Umbilical cord (tissue), 2 donors: ENCODE data around the gene C2orf78. TPM values are rescaled to one million over a fixed set of nuclear protein-coding genes. Genes with fewer than 3 reads are reported as not detected.
"Not testable (repeated sequence)": the region's sequence is repeated elsewhere in the genome, so short reads cannot be mapped to it uniquely, and the experiment has no call there.

ENCODE experiments used
- DNase-seq: peaks from one replicate; pipeline ENCODE4 v3.0.0-alpha.2; 2015; ENCODE audit warnings: low spot score
- total RNA-seq: library from RNA; depleted of rRNA; stranded (reverse); fragments of >200 nt; gene quantifications from one replicate; pipeline ENCODE4 v1.2.3, GENCODE V29; 2014; ENCODE audit warnings: low replicate concordance; ENCODE audit not compliant: insufficient read depth

The C2orf78 gene, protein sequence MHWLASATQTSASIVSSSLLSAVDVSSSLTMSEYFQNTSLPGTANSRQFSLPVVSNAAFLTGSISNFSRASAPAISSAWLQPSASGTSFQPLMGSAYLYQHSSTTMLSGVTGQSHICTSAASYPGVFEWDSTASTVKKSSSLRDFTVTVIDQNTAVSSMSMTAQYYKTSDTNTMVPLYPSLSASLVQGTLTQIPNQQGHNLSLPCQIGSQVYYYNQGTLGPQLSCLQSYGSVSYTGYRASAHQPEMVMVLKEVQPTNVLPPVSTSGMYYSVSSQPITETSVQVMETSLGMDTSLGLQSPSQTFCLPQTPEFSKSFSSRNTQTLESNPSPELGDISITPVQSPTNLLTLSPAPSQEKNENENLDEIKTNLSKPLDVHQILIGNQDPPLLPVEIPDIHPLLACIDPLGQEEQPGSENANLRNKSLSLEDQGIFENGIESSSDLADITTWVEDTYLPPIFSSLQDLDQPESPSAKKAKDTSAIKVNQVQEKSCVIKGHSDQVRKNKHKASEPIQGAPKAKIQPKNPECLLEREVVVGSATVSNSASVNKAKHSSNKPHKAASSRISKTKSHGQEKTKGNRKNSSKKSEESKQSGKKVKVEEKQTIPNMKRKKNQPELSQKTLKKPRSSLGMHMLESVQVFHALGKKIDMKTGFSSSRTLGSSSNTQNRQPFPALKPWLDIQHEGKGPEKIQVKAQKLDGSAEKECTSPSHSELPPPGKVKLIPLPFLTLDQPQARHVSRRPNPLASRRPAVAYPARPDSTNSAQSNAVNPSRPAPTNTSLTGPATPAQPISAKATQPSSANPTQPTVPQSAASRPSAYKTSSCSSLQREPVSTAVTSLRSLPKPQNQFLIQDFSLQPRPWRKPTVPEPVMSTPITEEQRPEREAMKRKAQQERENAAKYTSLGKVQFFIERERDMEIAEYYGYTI
- 1.7 TPM for total RNA-seq

DNA sequence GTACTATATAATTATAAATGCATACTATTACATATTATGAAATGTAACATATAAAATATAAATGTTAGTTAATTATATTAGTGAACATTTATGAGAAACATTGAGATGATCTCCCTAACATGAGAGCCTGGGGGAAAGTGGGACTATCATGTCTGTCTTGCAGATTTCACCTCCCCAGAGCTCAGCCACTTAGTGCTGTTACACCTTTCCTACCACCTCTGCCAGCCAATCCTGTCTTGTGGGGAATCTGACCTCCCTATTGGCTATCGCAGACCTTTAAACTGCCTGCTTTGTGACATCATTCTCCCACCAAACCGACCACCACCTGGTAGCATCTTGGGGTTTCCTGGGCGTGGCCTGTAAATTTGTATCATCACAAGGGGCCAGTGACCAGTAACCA is at the start of gene C2orf78:
TSS of gene C2orf78 (plus strand) at position 301 of the 400 bp plus-strand sequence. CDS start 127 bp downstream, outside the sequence.
- DNase-seq, result not testable (repeated sequence)

DNA sequence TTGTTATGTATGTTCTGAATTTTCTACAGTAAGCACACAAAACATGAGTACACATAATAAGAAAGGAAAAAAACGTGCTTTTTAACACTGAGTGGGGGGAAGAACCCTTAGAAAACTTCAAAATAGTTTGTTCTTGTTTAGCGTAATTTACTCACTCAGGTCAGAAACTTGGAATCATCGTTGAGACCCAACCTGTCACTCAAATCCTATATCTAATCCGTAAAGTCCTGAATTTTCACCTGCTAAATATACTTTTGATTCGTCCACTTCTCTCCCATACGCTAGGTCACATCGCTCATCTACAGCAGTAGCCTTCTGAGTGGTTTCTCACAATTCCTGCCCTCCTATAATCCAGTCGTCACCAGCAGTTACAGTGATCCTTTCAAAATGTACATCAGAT is 47.6 kb upstream of the C2orf78 start:
- no peak for DNase-seq

DNA sequence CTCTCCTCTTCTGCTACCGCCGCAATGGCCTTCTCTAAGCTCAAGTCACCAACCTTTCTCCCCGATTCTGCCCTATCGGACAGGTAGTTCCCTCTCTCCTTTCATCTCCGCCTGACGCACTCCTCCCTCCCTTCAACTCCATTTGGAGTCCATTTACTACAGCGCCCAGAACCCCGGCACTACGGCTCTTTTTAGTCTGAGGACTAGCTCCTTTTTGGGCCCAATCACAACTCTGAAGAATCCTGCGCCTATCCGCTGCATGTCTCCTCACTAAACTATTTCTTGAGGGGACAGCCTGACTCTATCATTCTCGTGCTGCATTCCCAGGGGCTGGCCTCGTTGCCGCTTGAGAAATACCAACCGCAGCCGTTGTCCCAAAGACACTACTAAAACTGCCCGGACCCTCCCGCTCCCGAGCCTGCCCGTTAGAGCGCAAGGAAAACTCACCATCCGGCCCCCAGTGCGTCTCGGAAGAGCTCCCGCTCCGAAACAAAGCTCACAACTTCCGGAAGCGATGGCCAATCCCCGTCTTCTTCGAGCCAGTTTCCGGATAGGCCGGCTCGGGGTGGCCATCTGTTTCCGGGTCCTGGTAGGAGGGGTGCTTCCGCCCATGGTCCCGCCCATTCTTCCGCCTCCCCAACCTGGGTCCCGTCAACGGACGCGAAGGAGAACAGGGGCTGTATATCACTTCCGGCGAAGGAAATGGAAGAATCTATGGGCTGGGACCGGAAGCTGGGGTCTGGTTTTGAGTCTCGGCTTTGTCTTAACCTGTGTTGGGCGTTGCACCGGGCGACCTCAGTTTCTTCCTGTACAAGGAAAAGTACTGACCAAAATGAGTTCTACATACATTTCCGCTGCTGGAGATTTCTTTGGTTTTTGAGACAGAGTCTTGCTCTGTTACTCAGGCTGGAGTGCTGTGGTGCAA is 46.9 kb upstream of the C2orf78 start, which contains the start of gene TPRKB:
TSS of gene TPRKB (minus strand) at position 491 of the 925 bp plus-strand sequence. CDS start 2,776 bp downstream, outside the sequence.
- DNase-seq, result peak; percentile 99

DNA sequence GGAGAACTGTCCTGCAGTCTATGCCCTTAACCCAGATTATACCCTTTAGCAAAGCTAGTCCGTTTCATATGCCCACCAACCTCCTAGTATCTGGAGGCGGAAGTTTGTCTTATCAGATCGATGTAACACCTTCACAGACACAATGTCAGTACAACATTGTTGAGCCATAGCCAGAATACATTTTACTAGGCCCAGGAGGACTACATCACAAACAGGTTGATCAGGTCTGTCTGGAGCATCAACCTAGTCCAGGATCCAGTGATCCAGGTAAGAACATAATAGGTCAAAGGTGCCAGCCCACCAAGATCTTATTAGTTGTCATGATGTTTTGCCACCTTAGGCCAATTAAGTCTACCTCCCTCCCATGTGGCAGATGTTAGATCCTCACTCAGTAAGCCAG is 44.9 kb upstream of the C2orf78 start:
- DNase-seq, result no peak

DNA sequence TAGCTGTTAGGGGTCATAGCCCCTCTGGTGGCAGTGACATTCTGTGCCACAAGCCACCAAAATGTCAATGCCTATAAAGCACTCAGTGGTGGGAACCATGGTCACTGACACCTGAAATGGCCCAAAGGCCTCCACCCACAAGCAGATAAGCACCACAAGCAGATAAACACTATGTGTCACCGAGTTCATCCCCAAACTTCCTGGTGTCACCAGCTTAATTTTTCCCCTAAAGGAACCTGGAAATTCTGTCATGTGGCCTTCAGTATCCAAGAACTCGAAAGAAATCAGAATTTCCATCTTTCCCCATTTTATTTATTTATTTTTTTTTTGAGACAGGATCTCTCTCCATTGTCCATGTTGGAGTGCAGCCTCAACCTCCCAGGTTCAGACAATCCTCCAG is 43.2 kb upstream of the C2orf78 start:
- DNase-seq, result no peak

DNA sequence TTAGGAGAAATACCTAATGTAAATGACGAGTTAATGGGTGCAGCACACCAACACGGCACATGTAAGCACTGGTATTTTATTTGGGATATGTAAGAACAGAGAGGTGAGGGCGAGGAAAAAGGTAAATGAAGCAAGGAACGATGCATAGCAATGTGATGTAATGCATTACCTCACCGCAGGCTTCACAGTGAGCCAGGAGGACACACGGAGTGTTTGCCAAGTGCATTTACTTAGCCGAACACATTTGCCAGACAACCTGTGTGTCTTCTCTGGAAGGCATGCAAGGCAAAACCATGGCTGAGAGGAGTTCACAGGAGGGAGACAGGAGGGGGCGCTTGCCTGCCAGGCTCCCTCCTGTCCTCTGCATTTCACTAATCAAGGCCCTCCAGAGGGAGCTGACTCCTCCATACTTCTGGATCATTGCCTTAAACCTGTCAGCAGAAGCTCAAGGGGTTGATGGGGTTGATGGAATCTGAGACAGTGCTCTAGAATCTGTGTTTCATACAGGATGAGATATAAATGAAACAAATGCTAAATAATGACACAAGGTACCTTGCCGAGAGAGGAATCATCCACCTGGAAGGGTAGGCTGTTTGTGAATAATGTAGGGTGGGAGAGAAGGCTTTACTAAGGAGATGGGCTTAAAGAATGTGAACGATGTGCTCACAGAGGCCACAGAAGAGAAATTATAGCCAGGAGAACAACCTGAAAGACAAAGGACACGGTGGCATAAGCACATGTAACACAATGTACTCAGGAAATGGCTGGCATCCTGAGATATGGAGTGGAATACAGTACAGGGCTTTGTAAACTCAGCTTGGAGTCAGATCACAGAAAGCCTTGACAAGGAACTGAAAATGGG is 37.7 kb upstream of the C2orf78 start:
- DNase-seq, result peak; percentile 52

DNA sequence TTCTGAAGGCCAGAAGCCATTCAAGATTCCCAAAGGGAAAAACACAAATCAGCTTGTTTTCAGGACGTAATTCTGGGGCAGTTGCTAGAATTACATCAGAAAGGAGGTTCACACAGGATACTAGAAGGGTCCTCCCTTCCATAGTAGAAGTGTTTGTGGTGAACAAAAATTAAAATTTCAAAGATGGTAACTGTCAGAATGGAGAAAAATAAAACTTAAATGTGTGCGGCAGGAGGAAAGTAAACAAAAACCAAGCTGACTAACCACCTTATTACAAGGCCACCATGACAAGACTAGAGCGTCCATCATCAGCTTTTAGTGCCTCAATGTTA is 37.1 kb upstream of the C2orf78 start:
- DNase-seq, result no peak

DNA sequence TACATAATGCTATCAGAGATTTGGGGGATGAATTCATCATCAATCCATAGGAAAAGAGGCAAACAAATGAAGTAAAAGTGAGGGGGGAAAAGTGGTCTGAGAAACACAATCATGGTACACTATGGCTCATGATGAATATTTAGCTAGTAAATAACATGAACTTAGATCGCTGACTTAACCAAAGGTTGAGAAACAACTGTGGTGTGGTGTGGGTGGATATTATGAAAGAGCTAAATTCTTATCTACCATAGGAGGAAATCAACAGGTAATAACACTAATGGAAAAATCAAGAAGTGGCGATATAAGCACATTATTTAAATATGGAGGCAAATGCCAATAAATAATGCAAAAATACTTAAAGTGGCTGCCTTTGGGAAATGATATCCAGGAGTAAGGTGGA is 34.7 kb upstream of the C2orf78 start:
- no peak for DNase-seq

DNA sequence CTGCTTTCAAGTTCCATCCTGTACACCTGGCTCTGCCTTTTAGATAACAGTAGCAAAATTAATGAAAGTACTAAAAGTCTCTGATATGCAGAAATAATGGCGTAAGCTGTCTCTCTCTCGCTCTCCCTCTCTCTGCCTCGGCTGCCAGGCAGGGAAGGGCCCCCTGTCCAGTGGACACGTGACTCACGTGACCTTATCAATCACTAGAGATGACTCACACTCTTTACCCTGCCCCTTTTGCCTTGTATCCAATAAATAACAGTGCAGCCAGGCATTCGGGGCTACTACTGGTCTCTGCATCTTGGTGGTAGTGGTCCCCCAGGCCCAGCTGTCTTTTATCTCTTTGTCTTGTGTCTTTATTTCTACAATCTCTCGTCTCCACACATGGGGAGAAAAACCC is 29.7 kb upstream of the C2orf78 start:
- DNase-seq, result not testable (repeated sequence)

DNA sequence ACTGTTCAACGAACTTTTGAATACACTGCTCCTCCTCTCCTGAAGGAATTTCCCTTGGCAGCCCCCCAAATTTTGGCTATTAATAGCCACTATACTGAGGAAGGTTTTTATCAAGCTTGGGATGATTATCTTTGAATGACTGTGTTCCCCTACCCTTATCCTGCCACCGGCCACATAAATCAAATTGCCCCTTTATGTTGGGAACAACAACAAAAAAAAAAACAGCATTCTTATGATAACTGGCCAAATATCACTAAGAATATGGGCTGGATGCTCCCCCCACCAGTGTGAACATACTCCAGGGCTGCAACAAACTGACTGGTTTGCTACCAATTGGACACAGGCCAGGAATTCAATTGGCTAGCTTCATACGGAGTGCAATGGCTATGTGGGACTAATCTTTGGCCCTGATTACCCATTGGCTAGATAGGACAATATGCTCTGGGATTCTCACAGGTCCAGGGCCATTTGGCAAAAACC is 24.7 kb upstream of the C2orf78 start:
- DNase-seq, result peak; percentile 17

DNA sequence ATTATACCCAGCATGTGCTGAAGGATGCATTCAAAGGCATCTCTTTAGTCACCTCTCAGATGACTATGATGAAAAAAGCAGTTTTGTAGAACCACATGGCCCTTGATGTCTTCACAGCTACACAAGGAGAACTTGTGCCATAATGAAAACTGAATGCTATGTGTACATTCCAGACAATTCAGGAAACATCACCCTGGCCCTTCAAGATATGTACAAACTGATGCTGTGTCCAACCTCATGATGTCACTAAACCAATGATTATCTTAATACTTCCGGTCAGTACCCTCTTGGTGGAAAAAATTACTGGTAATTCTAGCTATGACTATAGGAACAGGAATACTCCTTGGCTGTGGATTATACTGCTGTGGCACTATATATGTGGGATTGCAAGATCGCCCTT is 24.1 kb upstream of the C2orf78 start:
- no peak for DNase-seq

DNA sequence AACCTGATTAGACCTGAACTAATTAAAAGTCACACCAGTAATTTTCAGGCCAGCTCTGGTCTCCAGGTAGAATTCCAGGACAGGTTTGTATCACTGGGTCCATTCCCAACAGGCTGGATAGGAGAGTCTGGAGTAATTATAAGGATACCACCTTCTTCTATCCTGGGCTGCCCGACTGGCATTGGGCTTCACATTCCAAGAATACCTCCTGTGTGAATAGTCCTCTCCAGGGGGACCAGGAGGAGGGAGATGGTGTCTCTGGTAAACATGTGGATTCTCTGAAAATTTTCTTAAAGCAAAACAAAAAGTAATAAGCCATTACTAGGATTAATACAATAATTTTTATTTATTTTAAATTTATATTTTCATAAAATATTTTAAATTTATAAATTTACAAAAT is 21.4 kb upstream of the C2orf78 start:
- DNase-seq, result no peak

DNA sequence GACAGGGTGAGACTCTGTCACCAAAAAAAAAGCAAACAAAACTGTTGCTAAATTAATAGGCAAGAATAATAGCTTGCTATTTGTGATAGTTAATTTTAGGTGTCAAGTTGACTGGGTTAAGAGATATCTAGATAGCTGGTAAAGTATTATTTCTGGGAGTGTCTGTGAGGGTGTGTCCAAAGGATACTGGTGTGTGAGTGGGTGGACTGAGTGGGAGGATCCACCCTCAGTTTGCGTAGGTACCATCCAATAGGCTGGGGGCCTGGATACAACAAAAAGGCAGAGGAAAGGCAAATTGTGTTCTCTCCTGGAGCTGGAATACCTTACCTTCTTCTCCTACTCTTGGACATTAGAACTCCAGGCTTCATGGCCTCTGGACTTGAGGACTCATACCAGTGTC is 19.0 kb upstream of the C2orf78 start:
- no peak for DNase-seq

DNA sequence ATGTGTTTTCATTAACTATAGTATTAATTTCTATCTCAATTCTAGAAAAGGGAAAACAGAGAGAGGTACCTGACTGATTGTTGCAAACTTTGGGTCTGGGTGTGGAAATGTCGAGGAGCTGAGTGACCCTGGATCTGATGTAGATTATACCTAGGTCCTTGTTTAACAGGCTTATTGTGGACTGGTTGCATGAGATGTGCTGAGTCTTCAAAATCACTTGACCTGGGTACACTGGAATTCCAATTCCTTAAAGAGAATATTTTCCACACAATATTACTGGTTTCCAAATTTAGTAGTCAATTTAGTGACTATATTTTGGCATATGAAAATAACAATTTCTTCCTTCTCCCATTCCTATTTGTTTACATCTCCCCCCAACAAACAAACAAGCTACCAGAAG is 17.6 kb upstream of the C2orf78 start:
- DNase-seq, result no peak

DNA sequence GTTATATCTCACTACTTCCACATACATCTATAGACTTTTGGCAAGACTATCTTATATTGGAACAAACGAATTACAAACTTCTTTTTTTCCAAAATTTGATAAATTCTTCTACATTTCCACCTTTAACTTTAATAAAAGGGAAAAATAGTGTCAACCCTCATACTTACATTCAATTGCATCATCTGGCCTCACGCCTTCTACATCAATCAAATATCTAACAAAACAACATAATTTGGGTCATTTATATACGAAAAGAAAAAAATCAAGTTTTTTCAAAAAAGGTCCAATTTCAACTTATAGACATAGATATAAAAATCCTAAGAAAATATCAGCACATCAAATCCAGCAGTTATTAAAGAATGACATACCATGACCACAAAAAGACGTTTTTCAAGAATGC is 17.0 kb upstream of the C2orf78 start:
- no peak for DNase-seq

DNA sequence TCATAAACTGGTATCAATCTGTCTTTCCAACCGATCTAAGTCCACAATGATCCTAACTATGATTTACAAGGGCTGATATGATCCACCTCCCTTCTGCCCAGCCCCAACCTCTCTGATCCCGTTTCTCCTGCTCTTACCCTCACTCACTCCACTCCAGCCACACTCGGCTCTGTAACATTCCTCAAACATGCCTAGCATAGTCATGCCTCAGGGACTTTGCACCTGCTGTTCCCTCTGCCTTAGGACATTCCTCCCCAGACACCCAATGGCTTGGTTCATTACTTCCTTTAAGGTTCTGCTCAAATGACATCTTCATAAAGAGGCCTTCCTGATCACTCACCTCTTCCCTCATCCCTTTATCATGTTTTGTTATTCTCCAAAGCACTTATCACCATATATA is 13.3 kb upstream of the C2orf78 start:
- DNase-seq, result no peak

DNA sequence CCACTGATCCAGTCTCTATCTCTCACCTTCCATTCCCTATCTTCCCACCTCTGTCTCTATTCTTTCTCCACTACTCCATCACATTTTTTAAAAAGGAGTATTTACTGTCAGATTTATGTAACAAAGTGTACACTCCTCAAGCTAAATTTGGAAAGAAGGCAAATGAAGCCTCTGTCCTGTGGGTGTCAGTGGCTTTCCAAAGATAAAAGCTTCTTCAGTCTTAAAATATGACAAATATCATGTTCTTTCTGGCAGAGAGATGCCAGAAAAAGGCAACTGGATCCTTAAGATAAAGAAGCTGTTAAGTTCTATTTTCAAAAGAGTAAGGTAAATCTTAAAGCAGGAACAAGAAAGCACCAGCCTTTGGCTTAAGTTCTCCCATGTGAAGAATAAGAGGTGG is 11.2 kb upstream of the C2orf78 start:
- no peak for DNase-seq

DNA sequence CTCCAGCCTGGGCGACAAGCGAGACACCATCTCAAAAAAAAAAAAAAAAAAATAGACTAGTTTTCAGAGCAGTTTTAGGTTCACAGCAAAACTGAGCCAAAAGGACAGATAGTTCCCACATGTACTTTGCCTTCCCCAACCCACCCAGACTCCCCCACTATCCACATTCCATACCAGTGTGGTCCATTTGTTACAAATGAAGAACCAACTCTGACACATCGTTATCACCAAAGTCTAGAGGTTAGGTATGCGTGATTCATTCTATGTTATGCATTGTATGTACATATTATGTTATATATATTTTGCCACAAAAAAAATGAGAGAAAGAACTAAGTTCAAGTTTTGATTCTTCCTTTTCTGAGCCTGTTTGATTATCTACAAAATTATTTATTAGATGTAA is 7.6 kb upstream of the C2orf78 start:
- no peak for DNase-seq

DNA sequence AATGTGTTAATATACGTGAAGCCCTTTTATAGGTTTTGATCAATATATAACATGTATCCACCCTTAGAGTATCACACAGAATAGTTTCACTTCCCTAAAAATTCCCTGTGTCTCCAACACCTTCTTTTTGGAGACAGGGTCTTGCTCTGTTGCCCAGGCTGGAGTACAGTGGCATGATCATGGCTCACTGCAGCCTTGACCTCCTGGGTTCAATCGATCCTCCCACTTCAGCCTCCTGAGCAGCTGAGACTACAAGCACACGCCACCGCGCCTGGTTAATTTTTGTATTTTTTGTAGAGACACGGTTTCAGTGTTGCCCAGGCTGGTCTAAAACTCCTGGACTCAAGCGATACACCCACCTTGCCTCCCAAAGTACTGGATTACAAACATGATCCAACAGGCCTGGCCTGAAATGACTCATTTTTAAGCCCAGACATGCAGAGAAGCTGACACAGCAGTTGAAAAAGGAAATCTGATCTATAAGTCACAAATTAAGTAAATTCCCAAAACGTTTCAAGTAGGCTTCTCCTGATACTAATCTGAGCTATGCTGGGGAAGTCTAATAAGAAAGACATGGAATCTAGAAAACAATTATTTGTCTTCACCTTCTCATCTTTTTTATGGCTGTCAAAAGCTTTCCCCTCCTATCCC is 7.0 kb upstream of the C2orf78 start:
- peak; percentile 41 for DNase-seq
